Fibroblast of skin of left biceps (primary cell): ENCODE results near the gene CACNA1H.
"Not testable (repeated sequence)": the region's sequence is repeated elsewhere in the genome, so short reads cannot be mapped to it uniquely, and the experiment has no call there.

ENCODE experiments used
- DNase-seq, 2 experiments: peaks; one replicate each; pipeline ENCODE4 v3.0.0-alpha.2; 2013; ENCODE audit warnings: low read depth in 2 of 2

Gene CACNA1H

DNA sequence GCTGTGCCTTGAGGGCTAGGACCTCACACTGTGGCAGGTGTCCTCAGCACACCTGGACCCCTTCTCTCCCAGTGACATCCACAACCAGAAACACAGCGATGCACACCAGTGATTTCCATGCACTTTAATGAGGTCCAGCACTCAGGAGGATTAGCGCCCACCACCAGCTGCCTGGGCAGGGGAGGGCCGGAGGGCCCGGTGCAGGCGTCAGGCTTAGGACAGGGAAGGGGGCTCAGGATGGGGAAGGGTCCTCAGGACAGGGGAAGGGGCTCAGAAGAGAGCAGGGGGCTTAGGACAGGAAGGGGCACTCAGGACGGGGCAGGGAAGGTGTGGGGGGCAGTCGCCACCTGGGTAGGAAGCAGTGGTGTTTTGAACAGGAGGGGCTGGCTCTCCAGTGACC is 75.3 kb downstream of the CACNA1H start:
- DNase-seq, result not testable (repeated sequence)

DNA sequence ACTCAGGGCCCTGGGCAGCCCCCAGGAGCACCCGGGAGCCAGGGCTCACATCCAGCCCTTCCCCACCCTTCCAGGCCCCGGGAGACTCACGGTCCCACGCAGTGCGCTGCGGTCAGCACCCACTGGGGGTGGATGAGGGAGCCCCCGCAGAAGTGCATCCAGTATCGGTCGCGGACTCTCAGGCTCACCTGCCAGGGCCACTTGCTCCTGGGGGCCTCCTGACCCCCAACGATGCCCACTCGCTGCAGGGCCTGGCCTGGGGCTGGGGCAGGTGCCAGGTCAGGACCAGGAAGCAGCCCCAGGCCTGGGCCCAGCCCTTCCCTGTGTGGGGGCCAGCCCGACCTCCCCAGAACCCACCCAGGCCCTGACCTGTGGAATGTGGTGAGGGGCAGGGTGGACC is 76.6 kb downstream of the CACNA1H start:
- not testable (repeated sequence) for DNase-seq

DNA sequence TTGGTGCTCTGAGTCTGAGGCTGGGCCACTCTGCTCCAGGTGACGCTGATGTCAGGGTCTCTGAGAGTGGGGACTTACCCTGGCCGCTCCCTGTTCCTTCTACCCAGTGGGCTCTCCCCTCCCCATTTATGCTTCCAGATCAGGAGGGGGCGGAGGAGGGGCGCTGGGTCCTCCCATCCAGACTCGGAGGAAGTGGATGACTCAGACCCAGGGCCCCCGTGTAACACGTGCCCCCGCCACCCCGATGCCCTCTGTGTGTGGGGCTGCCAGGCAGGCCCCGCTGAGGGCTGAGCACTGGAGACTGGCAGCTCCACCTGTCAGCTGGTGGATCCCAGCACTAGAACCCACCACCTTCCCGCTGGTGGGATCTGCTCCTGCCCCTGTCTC is 77.2 kb downstream of the CACNA1H start, which contains the start of gene TPSB2:
TSS of gene TPSB2 (minus strand) at position 101 of the 387 bp plus-strand sequence. CDS start 233 bp downstream, outside the sequence.
- DNase-seq, result not testable (repeated sequence)

DNA sequence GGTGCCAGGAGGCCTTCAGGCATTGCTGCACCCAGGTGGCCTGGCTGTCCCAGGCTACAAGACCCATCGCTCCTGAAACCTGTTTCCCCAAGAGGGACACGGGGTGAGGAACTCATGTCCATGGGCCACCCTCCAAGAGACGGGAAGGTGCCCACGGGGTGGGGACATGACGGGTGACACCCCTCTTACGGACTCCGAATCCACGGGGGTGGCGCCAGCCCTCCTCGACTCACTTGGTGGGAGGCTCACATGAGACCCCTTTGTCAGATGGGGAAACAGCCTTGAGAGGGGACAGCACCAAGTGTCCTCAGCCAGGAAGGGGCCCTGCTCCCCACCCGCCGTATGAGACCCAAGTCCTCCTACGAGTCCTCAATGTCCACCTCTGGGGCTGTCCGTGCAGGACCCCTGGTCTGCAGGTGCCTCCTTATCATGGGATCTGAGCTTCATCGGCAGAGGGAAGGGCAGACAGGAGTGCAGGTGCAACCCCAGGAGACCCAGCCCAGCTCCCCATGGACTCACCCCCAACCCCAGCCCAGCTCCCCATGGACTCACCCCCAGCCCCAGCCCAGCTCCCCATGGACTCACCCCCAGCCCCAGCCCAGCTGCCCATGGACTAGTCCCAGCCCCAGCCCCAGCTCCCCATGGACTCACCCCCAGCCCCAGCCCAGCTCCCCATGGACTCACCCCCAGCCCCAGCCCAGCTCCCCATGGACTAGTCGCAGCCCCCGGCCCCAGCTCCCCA is 77.7 kb downstream of the CACNA1H start:
- DNase-seq, result not testable (repeated sequence)

DNA sequence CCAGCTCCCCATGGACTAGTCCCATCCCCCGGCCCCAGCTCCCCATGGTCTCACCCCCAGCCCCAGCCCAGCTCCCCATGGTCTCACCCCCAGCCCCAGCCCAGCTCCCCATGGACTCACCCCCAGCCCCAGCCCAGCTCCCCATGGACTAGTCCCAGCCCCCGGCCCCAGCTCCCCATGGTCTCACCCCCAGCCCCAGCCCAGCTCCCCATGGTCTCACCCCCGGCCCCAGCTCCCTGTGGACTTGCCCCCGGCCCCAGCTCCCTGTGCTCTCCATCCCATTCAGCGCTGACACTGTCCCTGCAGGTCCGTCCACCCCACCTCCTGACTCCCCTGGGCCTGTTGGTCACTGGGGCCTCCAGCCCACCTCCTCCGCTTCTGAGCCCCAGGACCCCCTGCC is 78.4 kb downstream of the CACNA1H start:
- not testable (repeated sequence) for DNase-seq

DNA sequence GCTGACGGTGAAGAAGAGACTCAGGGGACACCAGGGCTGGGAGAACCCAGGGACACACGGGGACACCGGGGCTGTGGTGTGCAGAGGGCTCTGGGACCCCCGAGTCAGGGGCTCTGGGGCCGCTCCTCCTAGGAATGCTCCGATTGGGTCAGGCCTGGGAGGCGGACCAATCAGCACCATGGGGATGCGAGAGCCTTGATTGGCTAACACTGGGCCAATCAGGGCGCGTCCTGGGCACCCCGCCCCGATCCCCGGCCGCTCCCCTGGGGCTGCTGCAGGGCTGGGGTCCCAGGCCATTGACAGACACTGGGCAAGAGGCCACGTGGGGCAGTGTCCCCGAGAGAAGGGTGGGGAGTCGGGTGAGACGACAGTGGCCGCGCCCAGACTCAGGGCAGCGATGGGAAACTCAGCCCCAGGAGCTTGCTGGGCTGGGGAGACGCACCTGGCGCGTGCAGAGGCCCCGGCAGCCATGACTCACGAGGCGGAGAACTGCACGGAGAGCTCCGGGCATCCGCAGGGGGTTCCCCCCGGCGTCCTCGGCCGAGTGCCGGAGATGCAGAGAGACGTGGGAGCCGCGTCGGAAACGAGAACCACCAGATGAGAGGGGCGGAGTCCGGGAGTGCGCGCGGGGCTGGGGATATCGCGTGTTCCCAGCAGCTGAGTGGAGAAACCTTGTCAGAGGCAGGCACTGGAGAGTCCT is 79.3 kb downstream of the CACNA1H start:
- not testable (repeated sequence) for DNase-seq

DNA sequence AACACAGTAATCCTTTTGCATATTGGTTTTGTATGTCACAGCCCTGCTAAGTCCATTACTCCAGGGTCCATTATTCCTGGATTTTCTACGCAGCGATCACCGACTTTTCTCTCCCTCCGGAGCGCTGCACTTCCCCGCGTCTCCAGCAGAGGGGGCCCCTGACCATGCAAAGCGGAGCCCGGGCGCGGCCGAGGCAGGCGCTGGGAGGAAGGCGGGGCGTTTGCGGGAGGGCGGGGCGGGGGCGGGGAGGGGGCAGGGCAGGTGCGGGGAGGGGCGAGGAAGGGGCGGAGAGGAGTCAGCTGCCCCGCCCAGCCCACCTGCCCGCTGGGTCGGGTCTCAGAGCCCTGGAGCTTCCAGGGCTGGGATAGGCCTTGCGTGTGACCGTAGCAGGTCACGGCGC is 83.8 kb downstream of the CACNA1H start:
- DNase-seq, result not testable (repeated sequence)

DNA sequence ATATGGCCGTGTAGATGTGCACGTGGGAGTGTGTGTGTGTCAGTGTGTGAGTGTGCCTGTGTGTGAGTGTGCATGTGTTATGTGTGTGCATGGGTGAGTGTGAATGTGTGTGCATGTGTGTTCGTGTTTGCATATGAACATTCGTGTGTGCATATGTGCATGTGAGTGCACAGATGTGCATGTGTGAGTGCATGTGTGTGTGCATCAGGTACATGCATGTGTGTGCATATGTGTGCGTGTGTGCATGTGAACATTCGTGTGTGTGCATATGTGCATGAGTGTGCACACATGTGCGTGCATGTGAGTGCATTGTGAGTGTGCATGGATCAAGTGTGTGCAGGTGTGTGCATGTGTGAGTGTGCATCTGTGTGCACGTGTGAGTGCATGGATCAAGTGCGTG is 85.1 kb downstream of the CACNA1H start:
- no peak for DNase-seq

DNA sequence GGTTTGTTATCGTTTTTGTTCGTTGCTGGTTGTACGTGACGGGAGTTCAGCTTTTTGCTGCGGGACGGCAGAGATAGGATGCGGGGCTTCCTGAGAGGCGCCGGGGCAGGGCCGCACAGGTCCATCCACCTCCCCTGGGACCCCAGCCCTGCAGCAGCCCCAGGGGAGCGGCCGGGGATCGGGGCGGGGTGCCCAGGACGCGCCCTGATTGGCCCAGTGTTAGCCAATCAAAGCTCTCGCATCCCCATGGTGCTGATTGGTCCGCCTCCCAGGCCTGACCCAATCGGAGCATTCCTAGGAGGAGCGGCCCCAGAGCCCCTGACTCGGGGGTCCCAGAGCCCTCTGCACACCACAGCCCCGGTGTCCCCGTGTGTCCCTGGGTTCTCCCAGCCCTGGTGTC is 86.0 kb downstream of the CACNA1H start:
- DNase-seq, result not testable (repeated sequence)

DNA sequence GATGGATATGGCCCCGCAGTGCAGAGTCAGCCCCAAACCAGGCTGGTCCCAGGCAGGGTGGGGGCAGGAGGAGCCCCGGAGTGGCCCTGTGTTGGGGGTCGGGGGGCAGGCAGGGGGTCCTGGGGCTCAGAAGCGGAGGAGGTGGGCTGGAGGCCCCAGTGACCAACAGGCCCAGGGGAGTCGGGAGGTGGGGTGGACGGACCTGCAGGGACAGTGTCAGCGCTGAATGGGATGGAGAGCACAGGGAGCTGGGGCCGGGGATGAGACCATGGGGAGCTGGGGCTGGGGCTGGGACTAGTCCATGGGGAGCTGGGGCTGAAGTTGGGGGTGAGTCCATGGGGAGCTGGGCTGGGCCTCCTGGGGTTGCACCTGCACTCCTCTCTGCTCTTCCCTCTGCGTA is 86.7 kb downstream of the CACNA1H start:
- DNase-seq, result not testable (repeated sequence)

DNA sequence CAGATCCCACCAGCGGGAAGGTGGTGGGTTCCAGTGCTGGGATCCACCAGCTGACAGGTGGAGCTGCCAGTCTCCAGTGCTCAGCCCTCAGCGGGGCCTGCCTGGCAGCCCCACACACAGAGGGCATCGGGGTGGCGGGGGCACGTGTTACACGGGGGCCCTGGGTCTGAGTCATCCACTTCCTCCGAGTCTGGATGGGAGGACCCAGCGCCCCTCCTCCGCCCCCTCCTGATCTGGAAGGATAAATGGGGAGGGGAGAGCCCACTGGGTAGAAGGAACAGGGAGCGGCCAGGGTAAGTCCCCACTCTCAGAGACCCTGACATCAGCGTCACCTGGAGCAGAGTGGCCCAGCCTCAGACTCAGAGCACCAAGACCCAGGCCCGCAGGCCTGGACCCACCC is 87.5 kb downstream of the CACNA1H start, which contains the start of gene TPSAB1:
TSS of gene TPSAB1 (plus strand) at position 270 of the 400 bp plus-strand sequence. CDS start 234 bp downstream, outside the sequence.
- not testable (repeated sequence) for DNase-seq

DNA sequence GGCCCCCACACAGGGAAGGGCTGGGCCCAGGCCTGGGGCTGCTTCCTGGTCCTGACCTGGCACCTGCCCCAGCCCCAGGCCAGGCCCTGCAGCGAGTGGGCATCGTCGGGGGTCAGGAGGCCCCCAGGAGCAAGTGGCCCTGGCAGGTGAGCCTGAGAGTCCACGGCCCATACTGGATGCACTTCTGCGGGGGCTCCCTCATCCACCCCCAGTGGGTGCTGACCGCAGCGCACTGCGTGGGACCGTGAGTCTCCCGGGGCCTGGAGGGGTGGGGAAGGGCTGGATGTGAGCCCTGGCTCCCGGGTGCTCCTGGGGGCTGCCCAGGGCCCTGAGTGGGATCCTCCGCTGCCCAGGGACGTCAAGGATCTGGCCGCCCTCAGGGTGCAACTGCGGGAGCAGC is 88.2 kb downstream of the CACNA1H start:
- DNase-seq, result not testable (repeated sequence)

DNA sequence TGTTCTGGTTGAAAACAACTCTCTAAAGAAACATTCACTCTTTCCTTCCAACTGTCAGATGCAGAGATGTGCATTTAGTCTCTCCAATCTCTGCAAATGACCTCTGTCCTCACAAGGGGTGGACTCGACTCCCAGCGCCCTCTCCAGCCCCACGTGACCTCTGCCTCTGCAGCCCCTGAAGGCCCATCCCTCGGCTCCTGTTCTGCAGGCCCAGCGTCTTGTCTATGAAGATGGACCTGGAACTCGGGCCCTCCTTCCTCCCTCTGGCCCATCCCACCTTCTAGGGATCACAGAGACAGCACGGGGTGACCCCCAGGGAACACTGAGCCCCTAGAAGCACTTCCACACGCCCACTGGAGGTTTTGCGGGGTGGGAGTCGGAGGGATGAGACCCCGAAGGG is 90.5 kb downstream of the CACNA1H start:
- DNase-seq, result not testable (repeated sequence)

DNA sequence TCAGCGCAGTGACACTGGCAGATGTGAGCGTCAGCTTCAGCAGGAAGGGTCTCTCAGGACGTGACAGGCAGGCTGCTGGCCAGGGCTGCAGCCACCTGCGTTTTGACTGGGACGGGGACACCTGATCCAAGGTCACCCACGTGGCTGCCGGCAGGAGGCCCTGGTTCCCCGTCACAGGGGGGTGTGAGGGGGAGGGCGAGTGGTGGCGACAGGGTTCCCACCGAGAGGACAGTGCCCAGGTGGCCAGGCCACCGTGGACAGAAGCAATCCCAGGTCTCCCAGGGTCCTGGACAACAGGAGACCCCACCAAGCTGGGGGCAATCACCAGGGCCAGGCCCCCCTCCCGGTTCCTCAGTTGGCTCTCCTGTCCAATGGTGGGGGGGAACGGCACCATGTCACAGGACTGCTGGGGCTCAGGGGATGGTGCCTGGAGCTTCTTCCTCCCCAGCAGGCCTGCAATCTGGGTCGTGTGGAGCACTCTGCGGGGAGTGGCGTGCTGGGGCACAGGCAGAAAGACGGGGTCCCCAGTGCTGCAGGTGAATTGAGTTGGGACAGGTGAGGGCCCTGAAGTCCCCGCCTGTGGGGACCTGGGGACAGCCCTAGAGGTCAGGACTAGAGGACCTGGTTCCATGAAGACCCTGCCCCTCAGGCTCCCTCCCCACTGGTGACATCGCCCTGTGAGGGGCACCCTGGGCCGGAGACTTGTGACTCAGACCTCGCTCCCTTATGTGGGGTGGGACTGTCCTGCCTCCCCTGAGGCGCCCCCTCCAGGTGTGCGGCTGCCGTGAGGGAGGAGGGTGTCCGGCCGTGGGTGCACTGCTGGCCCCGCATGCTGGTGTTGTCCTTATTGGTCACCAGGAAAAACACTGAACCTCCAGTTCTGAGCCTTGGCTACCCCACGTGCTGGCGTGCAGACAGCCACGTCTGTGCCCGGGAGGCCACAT is 91.3 kb downstream of the CACNA1H start:
- DNase-seq, result not testable (repeated sequence)

DNA sequence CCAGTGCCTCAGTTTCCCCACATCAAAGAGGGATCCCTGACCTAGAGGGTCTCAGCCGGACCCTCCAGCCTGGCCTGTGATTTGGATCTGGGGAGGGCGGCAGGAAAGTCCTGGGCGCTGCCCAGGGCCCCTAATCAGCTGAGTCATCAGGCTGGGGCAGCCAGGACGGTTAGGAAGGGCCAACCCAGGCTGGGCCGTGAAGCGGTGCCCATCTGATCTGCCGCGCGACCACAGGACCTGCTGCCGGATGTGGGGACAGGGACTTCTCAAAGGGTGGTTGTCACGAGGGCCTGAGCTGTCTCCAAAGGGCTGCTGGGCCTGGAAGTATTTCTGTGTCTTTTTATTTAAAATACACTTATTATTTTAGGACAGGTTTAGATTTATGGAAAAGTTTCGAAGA is 92.0 kb downstream of the CACNA1H start:
- DNase-seq, result no peak

DNA sequence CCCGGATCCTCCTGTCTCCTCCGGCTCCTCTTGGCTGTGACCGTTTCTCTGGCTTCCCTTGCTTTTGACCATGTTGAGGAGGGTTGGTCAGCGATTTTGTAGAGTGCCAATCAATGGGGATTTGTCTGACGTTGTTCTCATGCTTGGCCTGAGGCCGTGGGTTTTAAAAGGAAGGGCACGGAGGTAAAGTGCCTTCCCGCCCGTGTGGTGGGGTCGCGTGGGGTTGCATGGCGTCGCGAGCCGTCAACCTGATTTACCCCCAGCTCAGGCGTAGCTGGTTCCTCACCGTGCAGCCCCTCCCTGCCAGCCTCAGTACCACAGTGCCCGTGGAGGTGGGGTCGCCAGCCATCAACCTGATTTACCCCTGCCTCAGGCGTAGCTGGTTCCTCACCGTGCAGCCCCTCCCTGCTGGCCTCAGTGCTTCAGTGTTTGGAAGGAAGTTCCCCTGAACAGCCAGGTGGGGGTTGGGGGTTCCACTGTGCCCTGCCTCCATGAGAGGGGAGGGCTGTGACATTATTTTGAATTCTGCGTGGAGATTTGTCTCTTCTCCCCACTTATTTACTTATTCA is 92.6 kb downstream of the CACNA1H start:
- DNase-seq, result no peak

DNA sequence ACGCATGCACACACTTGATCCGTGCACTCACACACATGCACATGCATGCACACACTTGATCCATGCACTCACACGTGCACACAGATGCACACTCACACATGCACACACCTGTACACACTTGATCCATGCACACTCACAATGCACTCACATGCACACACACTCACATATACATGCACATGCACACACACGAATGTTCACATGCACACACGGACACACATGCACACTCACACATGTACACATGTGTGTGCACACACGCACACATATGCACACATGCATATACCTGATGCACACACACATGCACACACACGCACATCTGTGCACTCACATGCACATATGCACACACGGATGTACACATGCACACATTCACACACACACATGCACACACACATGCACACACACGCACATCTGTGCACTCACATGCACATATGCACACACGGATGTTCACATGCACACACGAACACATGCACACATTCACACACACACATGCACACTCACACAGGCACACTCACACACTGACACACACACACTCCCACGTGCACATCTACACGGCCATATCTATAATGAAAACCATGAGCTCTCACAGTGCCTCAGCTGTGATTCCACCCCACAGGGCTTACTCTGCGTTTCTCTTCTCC is 95.1 kb downstream of the CACNA1H start:
- not testable (repeated sequence) for DNase-seq

DNA sequence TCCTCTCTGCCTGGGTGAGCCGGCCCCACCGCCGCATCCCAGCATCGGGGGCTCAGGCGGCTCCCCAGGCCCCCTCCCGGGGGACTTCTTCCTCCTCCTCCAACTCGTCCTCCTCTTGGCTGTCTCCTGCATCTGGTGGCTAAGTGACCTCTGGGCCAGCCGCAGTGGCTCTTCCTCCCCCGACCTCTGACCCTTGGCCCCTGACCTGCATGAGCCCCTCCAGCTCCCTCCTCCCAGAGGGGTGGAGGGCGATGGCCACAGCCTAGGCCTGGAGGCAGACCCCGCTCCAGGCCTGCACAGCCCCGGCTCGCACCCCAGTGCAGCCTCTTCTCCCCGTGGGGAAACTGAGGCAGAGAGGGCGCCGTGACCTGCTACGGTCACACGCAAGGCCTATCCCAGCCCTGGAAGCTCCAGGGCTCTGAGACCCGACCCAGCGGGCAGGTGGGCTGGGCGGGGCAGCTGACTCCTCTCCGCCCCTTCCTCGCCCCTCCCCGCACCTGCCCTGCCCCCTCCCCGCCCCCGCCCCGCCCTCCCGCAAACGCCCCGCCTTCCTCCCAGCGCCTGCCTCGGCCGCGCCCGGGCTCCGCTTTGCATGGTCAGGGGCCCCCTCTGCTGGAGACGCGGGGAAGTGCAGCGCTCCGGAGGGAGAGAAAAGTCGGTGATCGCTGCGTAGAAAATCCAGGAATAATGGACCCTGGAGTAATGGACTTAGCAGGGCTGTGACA is 96.3 kb downstream of the CACNA1H start:
- not testable (repeated sequence) for DNase-seq

DNA sequence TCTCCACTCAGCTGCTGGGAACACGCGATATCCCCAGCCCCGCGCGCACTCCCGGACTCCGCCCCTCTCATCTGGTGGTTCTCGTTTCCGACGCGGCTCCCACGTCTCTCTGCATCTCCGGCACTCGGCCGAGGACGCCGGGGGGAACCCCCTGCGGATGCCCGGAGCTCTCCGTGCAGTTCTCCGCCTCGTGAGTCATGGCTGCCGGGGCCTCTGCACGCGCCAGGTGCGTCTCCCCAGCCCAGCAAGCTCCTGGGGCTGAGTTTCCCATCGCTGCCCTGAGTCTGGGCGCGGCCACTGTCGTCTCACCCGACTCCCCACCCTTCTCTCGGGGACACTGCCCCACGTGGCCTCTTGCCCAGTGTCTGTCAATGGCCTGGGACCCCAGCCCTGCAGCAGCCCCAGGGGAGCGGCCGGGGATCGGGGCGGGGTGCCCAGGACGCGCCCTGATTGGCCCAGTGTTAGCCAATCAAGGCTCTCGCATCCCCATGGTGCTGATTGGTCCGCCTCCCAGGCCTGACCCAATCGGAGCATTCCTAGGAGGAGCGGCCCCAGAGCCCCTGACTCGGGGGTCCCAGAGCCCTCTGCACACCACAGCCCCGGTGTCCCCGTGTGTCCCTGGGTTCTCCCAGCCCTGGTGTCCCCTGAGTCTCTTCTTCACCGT is 100.9 kb downstream of the CACNA1H start:
- not testable (repeated sequence) for DNase-seq

DNA sequence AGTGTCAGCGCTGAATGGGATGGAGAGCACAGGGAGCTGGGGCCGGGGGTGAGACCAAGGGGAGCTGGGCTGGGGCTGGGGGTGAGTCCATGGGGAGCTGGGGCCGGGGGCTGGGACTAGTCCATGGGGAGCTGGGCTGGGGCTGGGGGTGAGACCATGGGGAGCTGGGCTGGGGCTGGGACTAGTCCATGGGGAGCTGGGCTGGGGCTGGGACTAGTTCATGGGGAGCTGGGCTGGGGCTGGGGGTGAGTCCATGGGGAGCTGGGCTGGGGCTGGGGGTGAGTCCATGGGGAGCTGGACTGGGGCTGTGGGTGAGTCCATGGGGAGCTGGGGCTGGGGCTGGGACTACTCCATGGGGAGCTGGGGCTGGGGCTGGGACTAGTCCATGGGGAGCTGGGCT is 101.9 kb downstream of the CACNA1H start:
- not testable (repeated sequence) for DNase-seq
